SK-N-SH (cell line): ENCODE measurements around the gene UCN. TPM values are rescaled to one million over a fixed set of nuclear protein-coding genes. Genes with fewer than 3 reads are reported as not detected.

Experiments
- CTCF ChIA-PET: fragments of 300-600, 350-600 bp; formaldehyde crosslinking; extraction: SDS; loops from one replicate; lab custom pipeline; 2021; lab: Yijun Ruan, JAX
- POLR2A ChIA-PET: fragments of 350-600 bp; sonication (Branson Sonifier 250); formaldehyde crosslinking; extraction: SDS; loops from one replicate; lab custom pipeline; 2020; ENCODE audit warnings: antibody characterized with exemption, inconsistent platforms; lab: Yijun Ruan, JAX
- DNase-seq: peaks from one replicate; pipeline ENCODE4 v3.0.0; 2012
- H2AFZ ChIP-seq: fragments of 200-600 bp; sonication (generic); 2 replicates; pipeline ENCODE4 v1.8.1; 2016; ENCODE audit warnings: antibody characterized with exemption, mild to moderate bottlenecking, low read depth
- H3F3A ChIP-seq: fragments of 200-600 bp; sonication (generic); replicated peaks from 2 replicates; pipeline ENCODE3; 2016; ENCODE audit warnings: antibody characterized with exemption, mild to moderate bottlenecking; ENCODE audit not compliant: insufficient read depth
- H3K27ac ChIP-seq, 2 experiments: fragments of 200-500 bp in 1 of 2; fragments of 200-600 bp in 1 of 2; sonication (Bioruptor generic) in 1 of 2; sonication (generic), shearing (Covaris generic) in 1 of 2; 2 replicates each; pipeline versions ENCODE4 v1.5.1 to v1.6.1; 2014 to 2016; ENCODE audit warnings: low read depth in 2 of 2, inconsistent platforms in 1 of 2, low read length in 1 of 2, mild to moderate bottlenecking in 1 of 2, mixed read lengths in 1 of 2
- H3K27me3 ChIP-seq: fragments of 200-600 bp; sonication (generic), shearing (Covaris generic); 2 replicates; pipeline ENCODE4 v1.6.1; 2016; ENCODE audit warnings: mixed run types; ENCODE audit not compliant: insufficient read depth
- H3K36me3 ChIP-seq, 2 experiments: fragments of 200-500 bp in 1 of 2; fragments of 200-600 bp in 1 of 2; sonication (Bioruptor generic) in 1 of 2; sonication (generic) in 1 of 2; replicated peaks in 1 of 2; 2 replicates each; pipeline versions ENCODE3 to v1.5.1; 2014 to 2016; ENCODE audit warnings: low read length in 1 of 2, mild to moderate bottlenecking in 1 of 2; ENCODE audit not compliant: insufficient read depth in 2 of 2, control insufficient read depth in 1 of 2
- H3K4me1 ChIP-seq, 2 experiments: fragments of 200-500 bp in 1 of 2; fragments of 200-600 bp in 1 of 2; sonication (Bioruptor generic) in 1 of 2; sonication (generic), shearing (Covaris generic) in 1 of 2; 2 replicates each; pipeline versions ENCODE4 v1.5.1 to v1.6.1; 2014 to 2016; ENCODE audit warnings: low read depth in 1 of 2, low read length in 1 of 2, mixed run types in 1 of 2; ENCODE audit not compliant: insufficient read depth in 2 of 2, control insufficient read depth in 1 of 2
- H3K4me2 ChIP-seq: fragments of 200-600 bp; sonication (generic), shearing (Covaris generic); 2 replicates; pipeline ENCODE4 v1.6.1; 2017; ENCODE audit warnings: mixed run types
- H3K4me3 ChIP-seq, 2 experiments: fragments of 200-500 bp in 1 of 2; fragments of 200-600 bp in 1 of 2; sonication (Bioruptor generic) in 1 of 2; sonication (generic), shearing (Covaris generic) in 1 of 2; 2 replicates each; pipeline versions ENCODE4 v1.5.1 to v1.8.1; 2014 to 2016; ENCODE audit warnings: low read depth in 2 of 2, inconsistent platforms in 1 of 2, low read length in 1 of 2, mild to moderate bottlenecking in 1 of 2, mixed read lengths in 1 of 2, moderate library complexity in 1 of 2
- H3K79me2 ChIP-seq: fragments of 200-600 bp; sonication (generic); 2 replicates; pipeline ENCODE4 v1.8.1; 2017; ENCODE audit warnings: mild to moderate bottlenecking; ENCODE audit not compliant: insufficient read depth
- H3K9ac ChIP-seq: fragments of 200-600 bp; sonication (generic); 2 replicates; pipeline ENCODE4 v1.6.1; 2017; ENCODE audit warnings: mixed run types
- H3K9me2 ChIP-seq: fragments of 200-600 bp; sonication (generic); 2 replicates; pipeline ENCODE4 v1.6.1; 2017; ENCODE audit warnings: mixed run types
- H3K9me3 ChIP-seq: fragments of 200-600 bp; sonication (generic); 2 replicates; pipeline ENCODE4 v1.6.1; 2017; ENCODE audit warnings: mixed run types, mild to moderate bottlenecking, moderate library complexity
- H4K20me1 ChIP-seq: fragments of 200-600 bp; sonication (generic); 2 replicates; pipeline ENCODE4 v1.6.1; 2017; ENCODE audit warnings: mild to moderate bottlenecking, mixed run types; ENCODE audit not compliant: insufficient read depth
- EP300 ChIP-seq, 2 experiments: IDR thresholded peaks; 2 replicates each; pipeline versions ENCODE4 v1.4.0 to v1.6.1; 2012; ENCODE audit warnings: borderline replicate concordance in 1 of 2, low read depth in 1 of 2, low read length in 1 of 2
- FOXM1 ChIP-seq: IDR thresholded peaks from 2 replicates; pipeline ENCODE4 v1.4.0; 2012; ENCODE audit warnings: low read depth, mild to moderate bottlenecking
- GABPA ChIP-seq: IDR thresholded peaks from 2 replicates; pipeline ENCODE4 v1.4.0; 2012; ENCODE audit warnings: low read depth, mild to moderate bottlenecking
- RAD21 ChIP-seq: IDR thresholded peaks from 2 replicates; pipeline ENCODE4 v1.6.1; 2012; ENCODE audit warnings: mild to moderate bottlenecking, low read length
- RCOR1 ChIP-seq: fragments of 150-350 bp; IDR thresholded peaks from 2 replicates; pipeline ENCODE4 v1.6.1; 2017; ENCODE audit warnings: antibody characterized with exemption, low read length
- SIN3A ChIP-seq: IDR thresholded peaks from 2 replicates; pipeline ENCODE4 v1.6.1; 2012; ENCODE audit warnings: low read depth, mild to moderate bottlenecking, low read length, moderate library complexity, borderline replicate concordance
- SMC3 ChIP-seq: IDR thresholded peaks from 2 replicates; pipeline ENCODE4 v1.6.1; 2012; ENCODE audit warnings: low read depth, low read length, improper control_type of control experiment
- TAF1 ChIP-seq: IDR thresholded peaks from 2 replicates; pipeline ENCODE4 v1.6.1; 2012; ENCODE audit warnings: low read depth, mild to moderate bottlenecking, low read length, moderate library complexity, borderline replicate concordance
- YY1 ChIP-seq: IDR thresholded peaks from 2 replicates; pipeline ENCODE4 v1.4.0; 2012; ENCODE audit warnings: low read depth, mild to moderate bottlenecking
- WGBS: methylation state at CpG from one replicate; pipeline ENCODE4 v1.1.6; 2017; ENCODE audit warnings: low lambda C conversion rate; 5-methylcytosine and 5-hydroxymethylcytosine counted together
- polyA plus RNA-seq, 3 experiments: library from polyadenylated mRNA; depleted of rRNA; stranded (reverse); fragments of >200 nt; gene quantifications; 2 replicates each; pipeline ENCODE4 v1.2.3, GENCODE V29; 2012
- TF ChIP-seq, protein P1 (sequence below): fragments of 150-350 bp; IDR thresholded peaks from 2 replicates; pipeline ENCODE4 v1.6.1; 2016; ENCODE audit warnings: mild to moderate bottlenecking, low read depth, low read length
- TF ChIP-seq, protein P2 (sequence below): fragments of 200-600 bp; sonication (generic); IDR thresholded peaks from 2 replicates; pipeline ENCODE4 v1.6.1; 2017; ENCODE audit warnings: antibody characterized with exemption, mild to moderate bottlenecking, moderate library complexity

UCN gene
- polyA plus RNA-seq, 1 of the 3 experiments (the other 2 are of a cell fraction), result 2.8 TPM

DNA sequence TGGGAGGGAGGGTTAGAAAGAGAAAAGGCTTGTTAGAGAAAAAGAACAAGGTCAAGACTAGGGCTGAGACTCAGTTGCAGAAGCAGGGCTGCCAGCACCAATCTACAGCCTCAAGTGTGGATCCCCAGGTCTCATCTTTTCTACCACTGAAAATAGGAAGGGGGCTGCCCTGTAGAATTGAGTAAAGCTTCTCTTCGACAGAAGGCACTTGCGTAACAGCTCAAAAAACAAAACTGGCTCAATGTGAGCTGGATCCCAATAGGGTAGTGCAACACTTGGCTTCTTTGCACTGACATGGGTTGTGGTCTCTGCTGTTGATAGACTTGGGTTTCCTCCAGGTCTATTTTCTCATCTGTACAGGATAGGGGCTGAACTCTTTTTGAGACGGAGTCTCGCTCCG lies 16.5 kb upstream of the UCN start:
- no peak overlapping the region for H2AFZ ChIP-seq
- 93% methylated on average over 5 of the region's 5 CpGs for WGBS
- no peaks in the 10 kb centered on the region for H3K9me2 ChIP-seq
- CTCF ChIA-PET, result interaction anchor here (1.0 to 2.8 kb wide), 4 partner anchors 16 to 45 kb away, joined by 3 to 13 read pairs (median 4); partner anchors contain the start of genes EIF2B4 and UCN
- no peak for DNase-seq
- H3K4me3 ChIP-seq, result no peak overlapping the region
- no peaks in the 10 kb centered on the region for H4K20me1 ChIP-seq
- no peaks in the 10 kb centered on the region for H3K9me3 ChIP-seq
- peaks cover 13% of the 10 kb centered on the region for H3F3A ChIP-seq
- peaks cover 20% of the 10 kb centered on the region; the same call in 1 of the 2 replicates for H3K79me2 ChIP-seq
- no peak overlapping the region for H3K27ac ChIP-seq
- POLR2A ChIA-PET, result interaction anchor here (0.5 to 1.0 kb wide), 2 partner anchors 9 to 161 kb away, joined by 3 read pairs; no protein-coding TSS in a partner anchor
- H3K27me3 ChIP-seq, result no peaks in the 10 kb centered on the region
- H3K9ac ChIP-seq, result no peak overlapping the region
- no peak overlapping the region for H3K4me2 ChIP-seq
- TF ChIP-seq YY1 (no peak), TAF1 (no peak), FOXM1 (no peak), RCOR1 (no peak), RAD21 (no peak), GABPA (no peak), EP300 (IDR thresholded peaks at IDR 0.05; ENCODE audit: borderline replicate concordance in 1 of 2, low read depth in 1 of 2, low read length in 1 of 2) (no peak)
- TF ChIP-seq, protein P1, sequence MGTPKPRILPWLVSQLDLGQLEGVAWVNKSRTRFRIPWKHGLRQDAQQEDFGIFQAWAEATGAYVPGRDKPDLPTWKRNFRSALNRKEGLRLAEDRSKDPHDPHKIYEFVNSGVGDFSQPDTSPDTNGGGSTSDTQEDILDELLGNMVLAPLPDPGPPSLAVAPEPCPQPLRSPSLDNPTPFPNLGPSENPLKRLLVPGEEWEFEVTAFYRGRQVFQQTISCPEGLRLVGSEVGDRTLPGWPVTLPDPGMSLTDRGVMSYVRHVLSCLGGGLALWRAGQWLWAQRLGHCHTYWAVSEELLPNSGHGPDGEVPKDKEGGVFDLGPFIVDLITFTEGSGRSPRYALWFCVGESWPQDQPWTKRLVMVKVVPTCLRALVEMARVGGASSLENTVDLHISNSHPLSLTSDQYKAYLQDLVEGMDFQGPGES, result no peak
- TF ChIP-seq, protein P2, sequence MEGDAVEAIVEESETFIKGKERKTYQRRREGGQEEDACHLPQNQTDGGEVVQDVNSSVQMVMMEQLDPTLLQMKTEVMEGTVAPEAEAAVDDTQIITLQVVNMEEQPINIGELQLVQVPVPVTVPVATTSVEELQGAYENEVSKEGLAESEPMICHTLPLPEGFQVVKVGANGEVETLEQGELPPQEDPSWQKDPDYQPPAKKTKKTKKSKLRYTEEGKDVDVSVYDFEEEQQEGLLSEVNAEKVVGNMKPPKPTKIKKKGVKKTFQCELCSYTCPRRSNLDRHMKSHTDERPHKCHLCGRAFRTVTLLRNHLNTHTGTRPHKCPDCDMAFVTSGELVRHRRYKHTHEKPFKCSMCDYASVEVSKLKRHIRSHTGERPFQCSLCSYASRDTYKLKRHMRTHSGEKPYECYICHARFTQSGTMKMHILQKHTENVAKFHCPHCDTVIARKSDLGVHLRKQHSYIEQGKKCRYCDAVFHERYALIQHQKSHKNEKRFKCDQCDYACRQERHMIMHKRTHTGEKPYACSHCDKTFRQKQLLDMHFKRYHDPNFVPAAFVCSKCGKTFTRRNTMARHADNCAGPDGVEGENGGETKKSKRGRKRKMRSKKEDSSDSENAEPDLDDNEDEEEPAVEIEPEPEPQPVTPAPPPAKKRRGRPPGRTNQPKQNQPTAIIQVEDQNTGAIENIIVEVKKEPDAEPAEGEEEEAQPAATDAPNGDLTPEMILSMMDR, result no peak
- peaks cover 9 to 23% of the 10 kb centered on the region in 2 experiments; a peak in 3 of 4 replicates for H3K4me1 ChIP-seq
- H3K36me3 ChIP-seq, result peaks cover 13 to 39% of the 10 kb centered on the region in 2 experiments

DNA sequence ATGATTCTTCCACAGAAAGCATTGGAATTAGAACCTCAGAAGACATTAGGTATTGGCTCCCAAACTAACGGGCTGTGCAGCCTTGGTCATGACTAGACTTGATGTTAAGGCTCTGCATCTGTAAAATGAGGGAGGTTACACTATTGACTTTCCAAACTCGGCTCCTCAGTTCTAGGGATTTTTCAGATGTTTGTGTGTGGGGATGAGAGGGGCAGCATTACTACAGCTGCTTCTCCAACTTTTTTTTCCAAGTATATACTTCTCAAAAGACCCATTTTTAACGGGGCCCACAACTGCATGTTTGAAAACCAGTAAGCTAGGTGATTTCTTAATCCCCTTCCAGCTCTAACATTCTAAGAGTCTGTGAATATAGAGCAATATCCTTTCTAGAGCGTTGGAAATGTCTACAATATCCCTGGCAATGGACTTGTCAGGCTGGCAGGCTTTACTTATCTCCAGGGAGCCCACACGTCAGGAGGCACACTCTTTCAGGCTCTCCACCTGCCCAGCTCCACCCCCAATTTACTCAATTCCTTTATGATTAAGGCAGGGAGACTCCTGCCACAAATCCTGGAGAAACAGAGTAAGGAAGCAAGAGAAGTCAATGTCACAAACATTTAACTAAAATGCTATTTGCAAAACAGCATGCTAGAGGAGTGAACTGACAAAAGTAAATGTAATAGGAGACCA lies 15.5 kb upstream of the UCN start:
- Histone ChIP-seq H3K9ac (peak overlapping the region; percentile 90), H3K27ac (peak overlapping the region; percentile 90 to 98), H3K4me2 (peak overlapping the region; percentile 93), H3K9me2 (no peaks in the 10 kb centered on the region), H3F3A (peaks cover 13% of the 10 kb centered on the region), H2AFZ (peak overlapping the region; percentile 68)
- CTCF ChIA-PET, result interaction anchor here (0.6 to 2.8 kb wide), 9 partner anchors 15 to 273 kb away, joined by 3 to 13 read pairs (median 3); partner anchors contain the start of genes EIF2B4 and UCN
- peak; percentile 44; the same call in 1 of the 2 replicates for TF ChIP-seq SIN3A
- TF ChIP-seq SMC3, result no peak
- TF ChIP-seq, all 33 proteins: peak for 1
- Histone ChIP-seq H3K27me3 (no peaks in the 10 kb centered on the region), H3K4me3 (peak overlapping the region; percentile 76 to 93), H3K4me1 (peaks cover 9 to 23% of the 10 kb centered on the region in 2 experiments; a peak in 3 of 4 replicates), H3K36me3 (peaks cover 9 to 30% of the 10 kb centered on the region in 2 experiments), H3K9me3 (no peaks in the 10 kb centered on the region), H3K79me2 (peaks cover 28% of the 10 kb centered on the region; the same call in 1 of the 2 replicates), H4K20me1 (no peaks in the 10 kb centered on the region)
- no peak for DNase-seq
- WGBS, result 12% methylated on average over 5 of the region's 5 CpGs
- POLR2A ChIA-PET, result interaction anchor here (0.7 to 2.8 kb wide), 8 partner anchors 8 to 86 kb away, joined by 3 to 16 read pairs (median 5); partner anchors contain the start of genes EIF2B4, GTF3C2 and PPM1G
